Caco-2 (cell line): ENCODE measurements around the gene ZNG1F. TPM values are rescaled to one million over a fixed set of nuclear protein-coding genes. Genes with fewer than 3 reads are reported as not detected.
"Not testable (repeated sequence)": the region's sequence is repeated elsewhere in the genome, so short reads cannot be mapped to it uniquely, and the experiment has no call there.

Experiments used
- Bru-seq: library from RNA; stranded (reverse); fragments of 400-500 nt; gene quantifications from one replicate; lab custom pipeline; 2021; lab: Mats Ljungman, UMichigan
- BruChase-seq, 2 experiments: library from RNA; stranded (reverse); fragments of 400-500 nt; gene quantifications; one replicate each; lab custom pipeline; 2021; lab: Mats Ljungman, UMichigan
- BruUV-seq: library from RNA; stranded (reverse); fragments of 400-500 nt; replicated peaks from 2 replicates; lab custom pipeline; 2021; lab: Mats Ljungman, UMichigan
- CTCF ChIA-PET: fragments of 300-600 bp; sonication (Branson Sonifier 250); formaldehyde crosslinking; loops from one replicate; lab custom pipeline; 2022; ENCODE audit warnings: antibody characterized with exemption; lab: Charles Lee
- POLR2A ChIA-PET: fragments of 300-600 bp; sonication (Branson Sonifier 250); formaldehyde crosslinking; loops from one replicate; lab custom pipeline; 2022; ENCODE audit warnings: antibody characterized with exemption; lab: Charles Lee
- DNase-seq, 2 experiments: peaks; one replicate each; pipeline versions ENCODE4 v3.0.0 to v3.0.0-alpha.2; 2020 to 2022
- H3K27me3 ChIP-seq: replicated peaks from 2 replicates; pipeline ENCODE4 v1.6.0; 2011; ENCODE audit warnings: low read length; ENCODE audit not compliant: control insufficient read depth, insufficient read depth
- H3K36me3 ChIP-seq: 2 replicates; pipeline ENCODE4 v1.5.1; 2011; ENCODE audit warnings: low read length; ENCODE audit not compliant: control insufficient read depth, insufficient read depth
- H3K4me1 ChIP-seq: fragments of 250-450 bp; sonication (Bioruptor Pico); 2 replicates; pipeline ENCODE4 v1.5.1; 2020; ENCODE audit warnings: mild to moderate bottlenecking
- H3K4me3 ChIP-seq: 2 replicates; pipeline ENCODE4 v1.5.1; 2011; ENCODE audit warnings: low read depth, mild to moderate bottlenecking, control low read depth, low read length
- H3K9me3 ChIP-seq: fragments of 250-450 bp; sonication (Bioruptor Pico); 2 replicates; pipeline ENCODE4 v1.5.1; 2020; ENCODE audit warnings: mild to moderate bottlenecking, moderate library complexity
- H3K27ac Mint-ChIP-seq: one replicate; pipeline ENCODE4 v1.8.0; 2022; ENCODE audit warnings: mixed read lengths; ENCODE audit not compliant: unreplicated experiment
- H3K27me3 Mint-ChIP-seq: one replicate; pipeline ENCODE4 v1.8.0; 2022; ENCODE audit warnings: mixed read lengths; ENCODE audit not compliant: insufficient read depth, unreplicated experiment
- H3K36me3 Mint-ChIP-seq: one replicate; pipeline ENCODE4 v1.8.0; 2022; ENCODE audit warnings: mild to moderate bottlenecking, mixed read lengths; ENCODE audit not compliant: insufficient read depth, unreplicated experiment
- H3K4me1 Mint-ChIP-seq: one replicate; pipeline ENCODE4 v1.8.0; 2022; ENCODE audit warnings: low read depth, mixed read lengths; ENCODE audit not compliant: unreplicated experiment
- H3K4me3 Mint-ChIP-seq: one replicate; pipeline ENCODE4 v1.8.0; 2022; ENCODE audit warnings: mild to moderate bottlenecking, moderate library complexity, mixed read lengths; ENCODE audit not compliant: unreplicated experiment
- H3K9me3 Mint-ChIP-seq: one replicate; pipeline ENCODE4 v1.8.0; 2022; ENCODE audit warnings: mixed read lengths; ENCODE audit not compliant: unreplicated experiment
- intact Hi-C: fragments of 100-400 bp; cut with micrococcal nuclease; formaldehyde crosslinking; loops from one replicate; pipeline ENCODE4 v1.10.0; 2022; ENCODE audit not compliant: unreplicated experiment
- long read RNA-seq: library from polyadenylated mRNA; stranded (forward); transcript quantifications from one replicate; pipeline ENCODE4 v2.0.0, GENCODE V29; 2022
- total RNA-seq: library from RNA; stranded (reverse); gene quantifications from 2 replicates; pipeline ENCODE4 v1.2.3, GENCODE V29; 2022

Gene ZNG1F
- total RNA-seq = 4.9 and 5.2 TPM in 2 replicates
- percentile 54 among the genes with signal in this experiment for Bru-seq, nascent RNA
- BruChase-seq, experiment 1, labeled RNA remaining after a 2-hour chase = percentile 58 among the genes with signal in this experiment
- percentile 50 among the genes with signal in this experiment for BruChase-seq, experiment 2, labeled RNA remaining after a 6-hour chase
- long read RNA-seq, partial matches to known transcripts = 12 of 23 reads
- long read RNA-seq, other reads (novel, unspliced or antisense) = 11 of 23 reads

DNA sequence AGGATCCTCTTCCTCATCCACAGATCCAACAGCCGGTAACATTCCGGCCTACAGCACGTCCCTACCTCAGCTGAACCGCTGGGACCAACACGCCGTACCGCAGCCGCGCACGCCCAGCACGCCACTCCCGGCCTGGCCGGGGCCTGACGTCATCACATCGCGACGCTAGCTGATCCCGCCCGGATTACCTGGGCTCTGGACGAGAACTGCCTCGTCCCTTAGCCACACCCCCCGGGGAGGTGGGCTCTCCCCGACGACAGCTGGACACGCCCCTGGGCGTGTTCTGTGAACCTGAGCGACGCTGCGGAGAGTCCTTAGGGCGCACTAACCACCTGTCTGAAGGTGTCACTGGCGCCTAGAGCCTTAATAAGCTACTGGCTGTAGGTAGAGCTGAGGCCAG lies at the start of gene ZNG1F:
TSS of gene ZNG1F (minus strand) at position 101 of the 400 bp plus-strand sequence. CDS start at position 42, 59 bp downstream.
- POLR2A ChIA-PET, DNase-seq, H3K4me3 Mint-ChIP-seq, H3K27me3 ChIP-seq, H3K36me3 Mint-ChIP-seq, H3K4me1 ChIP-seq, H3K4me1 Mint-ChIP-seq, H3K9me3 Mint-ChIP-seq, BruUV-seq, H3K4me3 ChIP-seq, H3K27me3 Mint-ChIP-seq, H3K36me3 ChIP-seq, CTCF ChIA-PET, H3K27ac Mint-ChIP-seq, H3K9me3 ChIP-seq, intact Hi-C loops: not testable (repeated sequence)

DNA sequence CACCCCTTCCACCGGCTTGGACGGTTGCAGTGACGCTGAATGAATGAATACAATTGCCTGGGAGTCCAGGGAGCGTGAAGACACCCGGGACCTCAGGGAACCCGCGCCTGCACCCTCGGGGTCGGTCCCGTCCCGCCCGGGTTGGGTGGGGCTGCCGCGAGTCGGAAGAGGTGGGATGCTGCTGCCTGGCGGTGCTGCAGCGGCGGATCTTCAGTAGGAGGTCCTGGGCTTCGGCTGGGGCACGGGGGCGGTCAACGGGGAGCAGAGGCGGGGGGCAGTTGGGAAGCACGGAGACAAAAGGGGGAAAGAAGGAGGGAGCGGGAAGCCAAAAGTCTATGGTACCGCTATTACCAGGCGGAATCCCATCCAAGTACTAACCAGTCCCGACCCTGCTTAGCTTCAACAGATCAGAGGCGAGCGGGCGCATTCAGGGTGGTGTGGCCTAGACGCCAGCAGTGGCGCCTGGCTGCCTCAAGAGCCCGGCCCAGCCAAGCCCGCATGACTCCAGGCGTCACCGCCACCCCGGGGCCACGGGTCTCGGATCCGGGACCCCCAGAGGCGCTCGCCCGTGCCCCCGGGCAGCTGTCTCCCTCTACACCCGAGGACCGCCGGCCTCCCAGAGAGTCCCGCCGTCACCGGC lies 48.1 kb upstream of the ZNG1F start:
- intact Hi-C loops, H3K27ac Mint-ChIP-seq, BruUV-seq, POLR2A ChIA-PET, H3K27me3 Mint-ChIP-seq, H3K4me3 ChIP-seq, H3K27me3 ChIP-seq, H3K36me3 Mint-ChIP-seq, H3K4me1 Mint-ChIP-seq, CTCF ChIA-PET, H3K4me1 ChIP-seq, H3K4me3 Mint-ChIP-seq, DNase-seq, H3K9me3 ChIP-seq, H3K36me3 ChIP-seq: not testable (repeated sequence)
- H3K9me3 Mint-ChIP-seq = peaks cover 36% of the 10 kb centered on the region

DNA sequence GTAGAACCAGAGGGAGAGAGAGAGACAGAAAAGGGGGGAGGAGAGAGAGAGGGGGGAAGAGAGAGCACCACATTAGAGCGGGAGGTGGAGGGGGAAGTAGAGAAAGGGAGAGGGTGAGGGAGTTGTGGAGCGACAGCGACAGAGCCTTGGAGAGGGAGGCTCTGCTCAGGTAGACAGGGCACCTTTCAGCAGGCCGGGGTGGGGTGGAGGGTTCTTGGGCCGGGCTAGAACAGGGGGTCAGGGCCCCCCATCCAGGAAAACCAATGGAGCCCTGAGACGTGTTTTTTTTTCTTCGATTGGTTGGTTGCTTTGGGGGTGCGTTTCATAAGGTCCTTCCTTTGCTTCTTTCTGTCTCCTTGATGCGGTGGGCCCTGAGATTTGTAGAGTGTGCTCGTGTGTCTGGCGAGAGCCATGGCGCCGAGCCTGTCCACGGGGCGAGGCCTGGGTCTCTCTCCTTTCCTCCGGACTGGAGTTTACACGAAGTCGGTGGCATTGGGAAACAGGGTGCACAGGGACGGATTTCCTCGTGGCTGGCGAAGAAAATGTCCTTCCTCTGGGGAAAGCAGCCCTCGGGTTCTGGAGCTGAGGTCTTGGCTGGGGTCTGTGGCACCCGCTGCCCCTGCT lies 47.5 kb upstream of the ZNG1F start:
- H3K4me1 Mint-ChIP-seq, H3K27me3 Mint-ChIP-seq, H3K36me3 ChIP-seq, BruUV-seq, H3K27ac Mint-ChIP-seq, H3K4me3 ChIP-seq, CTCF ChIA-PET, H3K36me3 Mint-ChIP-seq, H3K4me1 ChIP-seq, intact Hi-C loops, H3K27me3 ChIP-seq, POLR2A ChIA-PET, DNase-seq, H3K4me3 Mint-ChIP-seq, H3K9me3 ChIP-seq: not testable (repeated sequence)
- H3K9me3 Mint-ChIP-seq = peaks cover 36% of the 10 kb centered on the region

DNA sequence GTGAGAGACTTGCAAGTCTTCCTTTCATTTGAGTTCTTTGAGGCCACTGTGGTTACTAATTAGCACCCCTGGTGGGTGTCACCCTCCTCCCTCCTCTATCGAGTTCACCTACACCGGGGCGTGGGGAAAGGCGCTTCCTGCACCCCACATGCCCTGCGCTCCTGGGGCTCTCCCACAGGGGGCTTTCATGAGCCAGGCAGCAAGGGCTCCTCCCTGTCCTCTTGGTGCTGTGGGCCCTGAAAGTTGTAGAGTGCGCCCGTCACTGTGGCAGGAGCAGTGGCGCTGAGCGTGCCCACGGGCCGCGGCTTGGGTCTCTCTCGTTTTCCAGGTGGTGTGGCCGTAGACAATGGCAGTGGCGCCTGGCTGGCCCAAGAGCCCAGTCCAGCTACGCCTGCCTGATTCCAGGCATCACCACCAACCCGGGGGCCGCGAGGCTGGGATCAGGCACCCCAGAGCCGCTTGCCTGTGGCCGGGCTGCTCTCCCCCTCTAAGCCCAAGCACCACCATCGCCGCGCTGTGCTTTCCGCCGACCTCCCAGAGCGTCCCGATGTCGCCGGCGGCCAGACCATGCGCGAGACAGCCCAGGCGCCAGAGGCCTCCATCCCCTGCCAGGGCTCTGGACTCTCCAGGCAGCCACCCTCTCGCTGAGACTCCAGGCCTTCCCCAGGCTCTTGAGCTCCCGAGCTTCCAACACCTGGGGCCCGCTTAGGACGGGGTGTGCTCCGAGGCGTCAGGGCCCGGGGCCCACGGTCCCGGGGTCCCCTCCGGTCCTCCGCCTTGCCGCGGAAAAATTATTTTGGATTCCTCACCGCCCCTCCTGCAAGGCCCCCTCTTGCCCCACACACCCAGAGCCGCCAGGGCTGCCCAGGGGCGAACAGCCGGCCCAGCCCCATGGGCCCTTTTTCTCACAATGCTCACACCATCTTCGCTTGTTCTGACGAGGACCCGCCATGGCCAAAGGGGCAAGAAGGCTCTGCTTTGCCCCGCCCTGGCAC lies 46.0 kb upstream of the ZNG1F start:
- peaks cover 23% of the 10 kb centered on the region for H3K9me3 Mint-ChIP-seq

DNA sequence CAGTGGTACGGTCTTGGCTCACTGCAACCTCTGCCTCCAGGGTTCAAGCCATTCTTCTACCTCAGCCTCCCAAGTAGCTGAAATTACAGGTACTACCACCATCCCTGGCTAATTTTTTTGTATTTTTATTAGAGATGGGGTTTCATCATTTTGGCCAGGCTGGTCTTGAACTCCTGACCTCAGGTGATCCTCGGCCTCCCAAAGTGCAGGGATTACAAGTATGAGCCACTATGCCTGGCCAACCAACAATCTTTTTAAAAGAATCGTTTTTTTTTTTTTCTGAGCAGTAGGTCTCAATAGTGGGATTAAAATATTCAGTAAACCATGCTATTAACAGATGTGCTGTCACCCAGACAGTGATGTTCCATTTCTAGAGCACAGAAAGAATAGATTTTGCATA lies 45.1 kb upstream of the ZNG1F start:
- H3K36me3 Mint-ChIP-seq, H3K27me3 ChIP-seq, H3K9me3 ChIP-seq, intact Hi-C loops, H3K36me3 ChIP-seq, CTCF ChIA-PET, H3K4me1 Mint-ChIP-seq, DNase-seq, H3K27me3 Mint-ChIP-seq, BruUV-seq, H3K4me3 Mint-ChIP-seq, H3K4me3 ChIP-seq, POLR2A ChIA-PET, H3K4me1 ChIP-seq, H3K27ac Mint-ChIP-seq: not testable (repeated sequence)
- H3K9me3 Mint-ChIP-seq = peaks cover 16% of the 10 kb centered on the region

More for the DNA sequence above, 46.0 kb upstream of the ZNG1F start:
- H3K4me1 ChIP-seq, H3K4me3 Mint-ChIP-seq, POLR2A ChIA-PET, CTCF ChIA-PET, H3K27me3 Mint-ChIP-seq, BruUV-seq, H3K27me3 ChIP-seq, H3K27ac Mint-ChIP-seq, H3K36me3 Mint-ChIP-seq, H3K4me3 ChIP-seq, H3K36me3 ChIP-seq, DNase-seq, intact Hi-C loops, H3K4me1 Mint-ChIP-seq, H3K9me3 ChIP-seq: not testable (repeated sequence)

DNA sequence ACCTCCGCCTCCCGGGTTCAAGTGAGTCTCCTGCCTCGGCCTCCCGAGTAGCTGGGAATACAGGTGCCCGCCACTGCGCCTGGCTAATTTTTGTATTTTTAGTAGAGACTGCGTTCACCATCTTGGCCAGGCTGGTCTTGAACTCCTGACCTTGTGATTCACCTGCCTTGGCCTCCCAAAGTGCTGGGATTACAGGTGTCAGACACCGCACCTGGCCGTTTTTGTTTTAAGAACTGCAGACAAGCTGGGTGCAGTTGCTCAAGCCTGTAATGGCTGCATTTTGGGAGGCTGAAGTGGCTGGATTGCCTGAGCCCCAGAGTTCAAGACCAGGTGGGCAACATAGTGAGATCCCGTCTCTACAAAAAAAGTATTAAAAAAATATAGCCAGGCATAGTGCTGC lies 43.2 kb upstream of the ZNG1F start:
- H3K27ac Mint-ChIP-seq, intact Hi-C loops, CTCF ChIA-PET, H3K4me3 Mint-ChIP-seq, H3K4me1 Mint-ChIP-seq, H3K27me3 ChIP-seq, DNase-seq, H3K36me3 ChIP-seq, BruUV-seq, H3K27me3 Mint-ChIP-seq, H3K4me3 ChIP-seq, H3K36me3 Mint-ChIP-seq, H3K9me3 Mint-ChIP-seq, POLR2A ChIA-PET, H3K4me1 ChIP-seq, H3K9me3 ChIP-seq: not testable (repeated sequence)
